GM12864 (cell line): Measurements from ENCODE around the gene SERPINB3.

Experiments
- DNase-seq: peaks from one replicate; pipeline ENCODE4 v3.0.0-alpha.2; 2011; ENCODE audit warnings: low read depth
- H3K4me3 ChIP-seq: 2 replicates; pipeline ENCODE4 v1.5.1; 2011; ENCODE audit warnings: mild to moderate bottlenecking, low read depth, low read length, control low read depth
- TF ChIP-seq, protein P1 (sequence below): IDR thresholded peaks from 2 replicates; pipeline ENCODE4 v1.5.1; 2011; ENCODE audit warnings: low read depth, mild to moderate bottlenecking, moderate library complexity, low read length, control low read depth, inconsistent platforms; ENCODE audit errors: missing control alignments

Gene SERPINB3

DNA sequence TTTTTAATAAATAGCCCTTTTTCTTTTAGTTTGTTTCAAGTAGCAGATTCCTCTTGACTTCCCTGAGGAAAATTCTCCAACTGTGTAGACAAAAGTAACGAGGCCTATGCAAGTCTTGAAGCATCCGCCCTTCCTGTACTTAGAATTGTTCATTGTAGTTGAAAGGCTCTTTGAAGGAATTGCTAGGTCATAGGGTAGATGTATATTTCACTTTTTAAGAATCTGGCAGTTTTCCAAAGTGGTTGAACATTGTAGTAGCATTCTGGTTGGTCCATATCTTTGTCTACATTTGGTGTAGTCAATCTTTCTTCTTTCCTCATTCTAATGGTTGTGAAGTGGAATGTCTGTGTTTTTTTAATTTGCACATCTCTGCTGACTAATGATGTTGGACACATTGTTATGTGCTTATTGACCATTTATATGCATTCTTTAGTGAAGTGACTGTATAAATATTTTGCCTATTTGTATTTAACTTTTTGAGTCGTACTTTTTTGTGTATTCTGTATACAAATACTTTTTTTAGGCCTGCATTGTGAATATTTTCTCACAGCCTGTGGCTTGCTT is 35.5 kb upstream of the SERPINB3 start:
- no peak for DNase-seq
- TF ChIP-seq, protein P1, sequence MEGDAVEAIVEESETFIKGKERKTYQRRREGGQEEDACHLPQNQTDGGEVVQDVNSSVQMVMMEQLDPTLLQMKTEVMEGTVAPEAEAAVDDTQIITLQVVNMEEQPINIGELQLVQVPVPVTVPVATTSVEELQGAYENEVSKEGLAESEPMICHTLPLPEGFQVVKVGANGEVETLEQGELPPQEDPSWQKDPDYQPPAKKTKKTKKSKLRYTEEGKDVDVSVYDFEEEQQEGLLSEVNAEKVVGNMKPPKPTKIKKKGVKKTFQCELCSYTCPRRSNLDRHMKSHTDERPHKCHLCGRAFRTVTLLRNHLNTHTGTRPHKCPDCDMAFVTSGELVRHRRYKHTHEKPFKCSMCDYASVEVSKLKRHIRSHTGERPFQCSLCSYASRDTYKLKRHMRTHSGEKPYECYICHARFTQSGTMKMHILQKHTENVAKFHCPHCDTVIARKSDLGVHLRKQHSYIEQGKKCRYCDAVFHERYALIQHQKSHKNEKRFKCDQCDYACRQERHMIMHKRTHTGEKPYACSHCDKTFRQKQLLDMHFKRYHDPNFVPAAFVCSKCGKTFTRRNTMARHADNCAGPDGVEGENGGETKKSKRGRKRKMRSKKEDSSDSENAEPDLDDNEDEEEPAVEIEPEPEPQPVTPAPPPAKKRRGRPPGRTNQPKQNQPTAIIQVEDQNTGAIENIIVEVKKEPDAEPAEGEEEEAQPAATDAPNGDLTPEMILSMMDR: no peak

DNA sequence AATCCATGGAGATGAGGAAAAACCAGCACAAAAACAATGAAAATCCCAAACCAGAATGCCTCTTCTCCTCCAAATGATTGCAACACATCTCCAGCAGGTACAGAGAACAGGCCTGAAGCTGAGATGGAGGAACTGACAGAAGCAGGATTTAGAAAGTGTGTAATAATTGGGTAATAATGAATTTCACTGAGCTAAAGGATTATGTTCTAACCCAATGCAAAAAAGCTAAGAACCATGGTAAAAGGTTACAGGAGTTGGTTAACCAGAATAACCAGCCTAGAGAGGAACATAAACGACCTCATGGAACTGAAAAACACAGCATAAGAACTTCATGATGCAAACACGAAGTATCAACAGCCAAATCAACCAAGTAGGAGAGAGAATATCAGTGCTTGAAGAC is 27.4 kb upstream of the SERPINB3 start:
- TF ChIP-seq, protein P1: no peak
- no peak overlapping the region for H3K4me3 ChIP-seq
- no peak for DNase-seq

More for the DNA sequence above, 35.5 kb upstream of the SERPINB3 start:
- no peak overlapping the region for H3K4me3 ChIP-seq

DNA sequence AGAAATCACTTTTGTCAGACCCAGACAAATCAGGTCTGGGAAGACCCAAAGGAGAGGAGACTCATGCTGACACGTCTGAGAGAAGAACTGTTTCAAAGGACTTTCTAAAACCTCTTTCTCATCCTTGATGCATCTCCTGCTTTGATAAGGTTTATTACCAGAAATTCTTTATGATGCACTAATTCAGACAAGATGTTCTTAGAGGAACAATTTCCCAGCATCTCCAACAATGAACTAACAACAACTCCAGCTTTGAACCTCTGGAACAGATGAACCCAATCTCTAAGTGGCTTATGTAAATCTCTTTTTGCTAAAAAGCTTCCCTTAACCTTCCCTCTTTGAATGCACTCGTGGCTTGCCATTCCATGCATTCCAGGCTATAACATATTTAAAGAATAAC is 25.2 kb upstream of the SERPINB3 start:
- TF ChIP-seq, protein P1: no peak
- H3K4me3 ChIP-seq: no peak overlapping the region
- no peak for DNase-seq

DNA sequence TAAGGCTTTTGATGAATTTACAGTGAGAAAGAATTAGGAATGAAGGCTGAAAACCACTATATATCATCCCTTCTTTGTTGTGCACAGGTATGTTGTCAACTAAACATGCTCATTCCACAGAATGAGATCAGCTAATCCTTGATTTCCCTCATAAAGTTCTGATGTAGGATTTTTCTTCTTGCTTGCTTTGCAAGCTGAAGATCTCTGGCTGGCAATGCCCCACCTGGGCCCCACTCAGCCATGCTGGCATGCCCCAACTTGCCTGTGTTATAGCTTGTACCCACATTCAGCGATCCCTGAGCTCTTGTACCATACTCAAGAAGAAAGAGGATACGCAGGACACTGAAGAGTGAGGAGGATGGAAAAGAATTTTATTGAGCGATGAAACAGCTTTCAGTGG is 23.0 kb upstream of the SERPINB3 start:
- H3K4me3 ChIP-seq: no peak overlapping the region
- no peak for DNase-seq
- TF ChIP-seq, protein P1: no peak

DNA sequence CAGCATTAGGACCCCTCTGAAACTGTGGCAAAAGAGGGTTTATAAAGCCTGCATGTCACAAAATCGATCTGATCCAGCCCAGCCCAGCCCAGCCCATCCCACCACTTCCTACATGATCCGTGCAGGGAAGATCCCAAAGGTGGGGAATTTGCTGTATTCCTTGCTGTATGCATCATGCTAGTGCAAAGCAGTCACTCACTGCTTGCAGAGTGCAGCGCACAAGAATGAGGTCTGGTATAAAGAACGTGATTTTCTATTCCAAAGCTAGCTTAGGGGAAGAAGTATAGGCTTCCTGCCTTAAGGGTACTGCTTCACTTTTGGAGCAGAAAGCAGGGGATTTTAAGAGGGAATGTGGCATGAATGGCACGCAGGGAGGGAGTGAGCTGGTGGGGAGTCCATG is 22.2 kb upstream of the SERPINB3 start:
- no peak for DNase-seq
- H3K4me3 ChIP-seq: no peak overlapping the region
- TF ChIP-seq, protein P1: no peak

DNA sequence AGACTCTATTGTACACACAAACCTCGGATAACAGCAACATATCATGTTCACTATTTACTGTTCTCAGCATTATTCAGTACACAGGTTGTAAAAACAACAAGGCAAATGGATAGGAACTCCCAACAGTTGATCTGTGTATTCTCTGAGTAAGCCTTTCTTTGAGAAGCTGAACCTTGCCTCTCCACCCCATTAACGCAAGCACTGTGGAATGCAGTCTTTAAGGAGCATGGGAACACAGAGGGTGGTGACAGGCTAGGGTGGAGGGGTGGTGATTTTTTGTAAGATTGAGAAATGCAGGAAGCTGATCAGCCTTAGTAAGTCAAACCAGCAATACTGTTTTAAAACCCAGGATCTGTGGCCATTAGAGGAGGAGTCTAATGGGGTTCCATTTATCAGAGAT is 21.5 kb upstream of the SERPINB3 start:
- DNase-seq: no peak
- H3K4me3 ChIP-seq: no peak overlapping the region
- TF ChIP-seq, protein P1: no peak
